ENCODE data around the gene S100A14. TPM values are rescaled to one million over a fixed set of nuclear protein-coding genes. Genes with fewer than 3 reads are reported as not detected.

Gene S100A14
- total RNA-seq, 1 donor from 2014 or later = not detected

DNA sequence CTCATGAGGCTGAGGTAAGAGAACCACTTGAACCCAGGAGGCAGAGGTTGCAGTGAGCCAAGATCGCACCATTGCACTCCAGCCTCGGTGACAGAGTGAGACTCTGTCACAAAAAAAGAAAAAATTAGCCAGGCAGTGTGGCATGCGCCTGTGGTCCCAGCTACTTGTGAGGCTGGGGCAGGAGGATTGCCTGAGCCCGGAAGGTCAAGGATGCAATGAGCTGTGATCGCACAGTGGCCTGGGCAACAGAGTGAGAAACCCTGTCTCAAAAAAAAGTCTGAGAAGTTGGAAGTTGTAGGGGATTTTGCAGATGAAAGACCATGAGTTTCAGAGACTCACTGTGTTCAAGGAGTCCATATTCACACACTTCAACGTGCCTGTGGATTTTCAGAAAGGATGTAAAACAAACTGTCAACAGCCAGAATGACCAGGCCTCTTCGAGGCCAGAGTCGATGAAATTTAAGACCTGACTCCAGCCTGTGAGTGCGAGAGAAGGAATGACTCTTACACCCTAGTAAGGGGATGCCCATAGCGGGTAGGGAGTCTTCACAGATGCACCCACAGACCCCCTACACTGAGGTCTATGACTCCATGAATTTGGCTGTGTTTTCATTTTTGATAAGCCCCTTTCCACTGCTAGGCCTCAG lies 9.0 kb upstream of the S100A14 start:
- DNase-seq (ENCODE audit: extremely low spot score, unreplicated experiment) = no peak
- Mint-ChIP-seq H3K9me3 (ENCODE audit: unreplicated experiment) (no peaks in the 10 kb centered on the region), H3K27ac (ENCODE audit: unreplicated experiment) (peak overlapping the region; percentile 98), H3K4me3 (ENCODE audit: unreplicated experiment) (peak overlapping the region; percentile 53), H3K36me3 (ENCODE audit: unreplicated experiment) (peaks cover 25% of the 10 kb centered on the region), H3K4me1 (ENCODE audit: unreplicated experiment) (peaks cover 62% of the 10 kb centered on the region), H3K27me3 (ENCODE audit: unreplicated experiment) (no peaks in the 10 kb centered on the region)
- TF ChIP-seq, protein P1, sequence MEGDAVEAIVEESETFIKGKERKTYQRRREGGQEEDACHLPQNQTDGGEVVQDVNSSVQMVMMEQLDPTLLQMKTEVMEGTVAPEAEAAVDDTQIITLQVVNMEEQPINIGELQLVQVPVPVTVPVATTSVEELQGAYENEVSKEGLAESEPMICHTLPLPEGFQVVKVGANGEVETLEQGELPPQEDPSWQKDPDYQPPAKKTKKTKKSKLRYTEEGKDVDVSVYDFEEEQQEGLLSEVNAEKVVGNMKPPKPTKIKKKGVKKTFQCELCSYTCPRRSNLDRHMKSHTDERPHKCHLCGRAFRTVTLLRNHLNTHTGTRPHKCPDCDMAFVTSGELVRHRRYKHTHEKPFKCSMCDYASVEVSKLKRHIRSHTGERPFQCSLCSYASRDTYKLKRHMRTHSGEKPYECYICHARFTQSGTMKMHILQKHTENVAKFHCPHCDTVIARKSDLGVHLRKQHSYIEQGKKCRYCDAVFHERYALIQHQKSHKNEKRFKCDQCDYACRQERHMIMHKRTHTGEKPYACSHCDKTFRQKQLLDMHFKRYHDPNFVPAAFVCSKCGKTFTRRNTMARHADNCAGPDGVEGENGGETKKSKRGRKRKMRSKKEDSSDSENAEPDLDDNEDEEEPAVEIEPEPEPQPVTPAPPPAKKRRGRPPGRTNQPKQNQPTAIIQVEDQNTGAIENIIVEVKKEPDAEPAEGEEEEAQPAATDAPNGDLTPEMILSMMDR (IDR thresholded peaks at IDR 0.05) = no peak

DNA sequence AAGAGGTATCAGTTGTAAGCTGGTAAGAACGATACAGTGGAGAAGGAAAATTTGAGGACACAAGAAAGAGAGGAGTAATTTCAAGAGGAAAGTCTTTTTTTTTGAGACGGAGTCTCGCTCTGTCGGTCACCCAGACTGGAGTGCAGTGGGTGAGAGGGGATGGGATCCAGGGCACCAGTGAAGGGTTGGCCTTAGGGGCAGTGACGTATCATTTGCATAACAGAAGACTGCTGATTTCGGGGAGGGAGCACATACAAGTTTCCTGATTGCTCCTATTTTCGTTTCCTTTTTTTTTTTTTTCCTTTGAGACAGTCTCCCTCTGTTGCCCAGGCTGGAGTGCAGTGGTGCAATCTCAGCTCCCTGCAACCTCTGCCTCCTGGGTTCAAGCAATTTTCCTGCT lies 7.0 kb upstream of the S100A14 start:
- H3K27ac Mint-ChIP-seq (ENCODE audit: unreplicated experiment) = peak overlapping the region; percentile 54
- no peaks in the 10 kb centered on the region for H3K9me3 Mint-ChIP-seq (ENCODE audit: unreplicated experiment)
- no peaks in the 10 kb centered on the region for H3K27me3 Mint-ChIP-seq (ENCODE audit: unreplicated experiment)
- no peak overlapping the region for H3K4me3 Mint-ChIP-seq (ENCODE audit: unreplicated experiment)
- DNase-seq (ENCODE audit: extremely low spot score, unreplicated experiment) = no peak
- TF ChIP-seq, protein P1 (IDR thresholded peaks at IDR 0.05) = no peak
- peaks cover 46% of the 10 kb centered on the region for H3K4me1 Mint-ChIP-seq (ENCODE audit: unreplicated experiment)
- H3K36me3 Mint-ChIP-seq (ENCODE audit: unreplicated experiment) = peaks cover 31% of the 10 kb centered on the region

DNA sequence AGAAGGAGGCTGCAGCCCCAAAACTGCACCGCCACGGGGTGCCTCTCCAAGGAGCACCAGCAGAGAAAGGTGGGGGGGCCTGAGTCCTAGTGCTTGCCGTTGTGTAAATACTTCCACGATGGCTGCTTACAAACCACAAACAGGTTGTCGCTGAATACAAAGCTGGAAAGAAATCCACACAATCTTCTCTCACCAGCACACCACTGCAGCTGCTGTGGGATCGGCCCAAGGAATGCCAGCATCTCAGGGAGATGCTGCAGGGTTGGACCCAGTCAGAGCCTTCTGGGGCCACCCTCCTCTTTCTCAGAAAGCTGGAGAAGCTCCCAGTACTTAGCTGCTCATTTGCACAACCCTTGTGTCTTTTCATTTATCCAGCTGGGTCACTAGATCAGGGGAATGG lies 3.0 kb upstream of the S100A14 start:
- no peak for DNase-seq (ENCODE audit: extremely low spot score, unreplicated experiment)
- H3K4me3 Mint-ChIP-seq (ENCODE audit: unreplicated experiment) = no peak overlapping the region
- TF ChIP-seq, protein P1 (IDR thresholded peaks at IDR 0.05) = no peak

DNA sequence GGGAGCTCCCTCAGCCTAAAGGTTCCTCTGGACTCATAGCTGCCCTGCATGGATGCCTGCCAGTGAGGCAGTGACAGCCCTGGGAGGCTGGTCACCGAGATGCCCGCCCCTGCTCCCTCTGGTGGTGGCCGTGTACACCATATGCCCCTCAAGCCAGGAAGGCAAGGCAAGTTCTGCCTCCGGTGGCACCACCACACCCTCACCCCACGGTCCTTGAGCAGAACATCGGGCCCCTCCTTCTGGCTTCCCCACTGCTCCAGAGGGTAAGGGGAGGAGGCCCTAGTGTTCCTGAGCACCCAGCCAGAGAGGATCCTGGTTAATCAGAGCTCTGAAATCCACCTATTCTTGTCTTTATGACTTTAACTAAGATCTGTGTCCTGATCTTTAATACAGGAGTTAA lies 1.5 kb upstream of the S100A14 start:
- TF ChIP-seq, protein P1 (IDR thresholded peaks at IDR 0.05) = peak; percentile 70
- Mint-ChIP-seq H3K27ac (ENCODE audit: unreplicated experiment) (peak overlapping the region; percentile 57), H3K36me3 (ENCODE audit: unreplicated experiment) (peaks cover 18% of the 10 kb centered on the region), H3K4me3 (ENCODE audit: unreplicated experiment) (no peak overlapping the region), H3K4me1 (ENCODE audit: unreplicated experiment) (peaks cover 26% of the 10 kb centered on the region), H3K9me3 (ENCODE audit: unreplicated experiment) (no peaks in the 10 kb centered on the region), H3K27me3 (ENCODE audit: unreplicated experiment) (no peaks in the 10 kb centered on the region)
- peak; percentile 88 for DNase-seq (ENCODE audit: extremely low spot score, unreplicated experiment)

More for the DNA sequence above, 3.0 kb upstream of the S100A14 start:
- Mint-ChIP-seq H3K27ac (ENCODE audit: unreplicated experiment) (no peak overlapping the region), H3K36me3 (ENCODE audit: unreplicated experiment) (peaks cover 25% of the 10 kb centered on the region), H3K9me3 (ENCODE audit: unreplicated experiment) (no peaks in the 10 kb centered on the region), H3K27me3 (ENCODE audit: unreplicated experiment) (no peaks in the 10 kb centered on the region), H3K4me1 (ENCODE audit: unreplicated experiment) (peaks cover 23% of the 10 kb centered on the region)

DNA sequence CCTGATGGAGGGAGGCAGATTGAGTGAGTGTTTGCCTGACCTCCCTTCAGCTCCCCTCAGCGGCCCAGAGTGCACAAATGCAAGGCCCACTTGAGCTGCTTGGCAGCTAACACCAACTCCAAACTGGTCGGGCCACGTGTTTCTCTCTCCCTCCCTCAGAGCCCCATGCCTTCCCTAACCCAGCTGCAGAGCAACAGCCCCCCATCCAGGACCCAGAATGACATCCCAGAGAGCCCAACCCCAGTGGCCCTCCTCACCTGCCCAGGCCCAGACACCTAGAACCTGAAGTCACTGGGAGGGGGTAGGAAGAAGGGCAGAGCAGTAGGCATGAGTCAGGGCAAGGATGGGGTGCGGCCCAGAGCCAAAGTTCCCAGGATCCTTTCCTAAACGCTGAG lies 789 bp upstream of the S100A14 start:
- Mint-ChIP-seq H3K4me1 (ENCODE audit: unreplicated experiment) (peaks cover 33% of the 10 kb centered on the region), H3K27me3 (ENCODE audit: unreplicated experiment) (no peaks in the 10 kb centered on the region), H3K4me3 (ENCODE audit: unreplicated experiment) (no peak overlapping the region), H3K9me3 (ENCODE audit: unreplicated experiment) (no peaks in the 10 kb centered on the region), H3K36me3 (ENCODE audit: unreplicated experiment) (peaks cover 16% of the 10 kb centered on the region), H3K27ac (ENCODE audit: unreplicated experiment) (no peak overlapping the region)
- no peak for DNase-seq (ENCODE audit: extremely low spot score, unreplicated experiment)
- TF ChIP-seq, protein P1 (IDR thresholded peaks at IDR 0.05) = no peak

All from osteocyte (in vitro differentiated cells).